SK-N-SH (cell line): ENCODE measurements around the gene S1PR1. TPM values are rescaled to one million over a fixed set of nuclear protein-coding genes. Genes with fewer than 3 reads are reported as not detected.

ENCODE experiments used
- CTCF ChIA-PET: fragments of 300-600, 350-600 bp; formaldehyde crosslinking; extraction: SDS; loops from one replicate; lab custom pipeline; 2021; lab: Yijun Ruan, JAX
- POLR2A ChIA-PET: fragments of 350-600 bp; sonication (Branson Sonifier 250); formaldehyde crosslinking; extraction: SDS; loops from one replicate; lab custom pipeline; 2020; ENCODE audit warnings: antibody characterized with exemption, inconsistent platforms; lab: Yijun Ruan, JAX
- DNase-seq: peaks from one replicate; pipeline ENCODE4 v3.0.0; 2012
- H2AFZ ChIP-seq: fragments of 200-600 bp; sonication (generic); 2 replicates; pipeline ENCODE4 v1.8.1; 2016; ENCODE audit warnings: antibody characterized with exemption, mild to moderate bottlenecking, low read depth
- H3F3A ChIP-seq: fragments of 200-600 bp; sonication (generic); replicated peaks from 2 replicates; pipeline ENCODE3; 2016; ENCODE audit warnings: antibody characterized with exemption, mild to moderate bottlenecking; ENCODE audit not compliant: insufficient read depth
- H3K27ac ChIP-seq, 2 experiments: fragments of 200-500 bp in 1 of 2; fragments of 200-600 bp in 1 of 2; sonication (Bioruptor generic) in 1 of 2; sonication (generic), shearing (Covaris generic) in 1 of 2; 2 replicates each; pipeline versions ENCODE4 v1.5.1 to v1.6.1; 2014 to 2016; ENCODE audit warnings: low read depth in 2 of 2, inconsistent platforms in 1 of 2, low read length in 1 of 2, mild to moderate bottlenecking in 1 of 2, mixed read lengths in 1 of 2
- H3K27me3 ChIP-seq: fragments of 200-600 bp; sonication (generic), shearing (Covaris generic); 2 replicates; pipeline ENCODE4 v1.6.1; 2016; ENCODE audit warnings: mixed run types; ENCODE audit not compliant: insufficient read depth
- H3K36me3 ChIP-seq, 2 experiments: fragments of 200-500 bp in 1 of 2; fragments of 200-600 bp in 1 of 2; sonication (Bioruptor generic) in 1 of 2; sonication (generic) in 1 of 2; replicated peaks in 1 of 2; 2 replicates each; pipeline versions ENCODE3 to v1.5.1; 2014 to 2016; ENCODE audit warnings: low read length in 1 of 2, mild to moderate bottlenecking in 1 of 2; ENCODE audit not compliant: insufficient read depth in 2 of 2, control insufficient read depth in 1 of 2
- H3K4me1 ChIP-seq, 2 experiments: fragments of 200-500 bp in 1 of 2; fragments of 200-600 bp in 1 of 2; sonication (Bioruptor generic) in 1 of 2; sonication (generic), shearing (Covaris generic) in 1 of 2; 2 replicates each; pipeline versions ENCODE4 v1.5.1 to v1.6.1; 2014 to 2016; ENCODE audit warnings: low read depth in 1 of 2, low read length in 1 of 2, mixed run types in 1 of 2; ENCODE audit not compliant: insufficient read depth in 2 of 2, control insufficient read depth in 1 of 2
- H3K4me2 ChIP-seq: fragments of 200-600 bp; sonication (generic), shearing (Covaris generic); 2 replicates; pipeline ENCODE4 v1.6.1; 2017; ENCODE audit warnings: mixed run types
- H3K4me3 ChIP-seq, 2 experiments: fragments of 200-500 bp in 1 of 2; fragments of 200-600 bp in 1 of 2; sonication (Bioruptor generic) in 1 of 2; sonication (generic), shearing (Covaris generic) in 1 of 2; 2 replicates each; pipeline versions ENCODE4 v1.5.1 to v1.8.1; 2014 to 2016; ENCODE audit warnings: low read depth in 2 of 2, inconsistent platforms in 1 of 2, low read length in 1 of 2, mild to moderate bottlenecking in 1 of 2, mixed read lengths in 1 of 2, moderate library complexity in 1 of 2
- H3K79me2 ChIP-seq: fragments of 200-600 bp; sonication (generic); 2 replicates; pipeline ENCODE4 v1.8.1; 2017; ENCODE audit warnings: mild to moderate bottlenecking; ENCODE audit not compliant: insufficient read depth
- H3K9ac ChIP-seq: fragments of 200-600 bp; sonication (generic); 2 replicates; pipeline ENCODE4 v1.6.1; 2017; ENCODE audit warnings: mixed run types
- H3K9me2 ChIP-seq: fragments of 200-600 bp; sonication (generic); 2 replicates; pipeline ENCODE4 v1.6.1; 2017; ENCODE audit warnings: mixed run types
- H3K9me3 ChIP-seq: fragments of 200-600 bp; sonication (generic); 2 replicates; pipeline ENCODE4 v1.6.1; 2017; ENCODE audit warnings: mixed run types, mild to moderate bottlenecking, moderate library complexity
- H4K20me1 ChIP-seq: fragments of 200-600 bp; sonication (generic); 2 replicates; pipeline ENCODE4 v1.6.1; 2017; ENCODE audit warnings: mild to moderate bottlenecking, mixed run types; ENCODE audit not compliant: insufficient read depth
- CHD2 ChIP-seq: fragments of 150-350 bp; IDR thresholded peaks from 2 replicates; pipeline ENCODE4 v1.6.1; 2018; ENCODE audit warnings: low read length; ENCODE audit not compliant: partially characterized antibody
- FOXJ3 ChIP-seq: sonication (generic); formaldehyde crosslinking; IDR thresholded peaks from 2 replicates; pipeline ENCODE4 v1.5.1; 2020; ENCODE audit warnings: mild to moderate bottlenecking, missing genetic modification reagents
- FOXM1 ChIP-seq: IDR thresholded peaks from 2 replicates; pipeline ENCODE4 v1.4.0; 2012; ENCODE audit warnings: low read depth, mild to moderate bottlenecking
- GABPA ChIP-seq: IDR thresholded peaks from 2 replicates; pipeline ENCODE4 v1.4.0; 2012; ENCODE audit warnings: low read depth, mild to moderate bottlenecking
- GATA2 ChIP-seq: sonication (generic); formaldehyde crosslinking; IDR thresholded peaks from 2 replicates; pipeline ENCODE4 v1.5.0; 2020; ENCODE audit warnings: mild to moderate bottlenecking, missing genetic modification reagents
- MEF2A ChIP-seq: IDR thresholded peaks from 2 replicates; pipeline ENCODE4 v1.4.0; 2012; ENCODE audit warnings: low read depth, borderline replicate concordance
- MXI1 ChIP-seq: IDR thresholded peaks from 2 replicates; pipeline ENCODE4 v1.6.1; 2012; ENCODE audit warnings: mild to moderate bottlenecking, low read depth, low read length, improper control_type of control experiment
- NFIC ChIP-seq: IDR thresholded peaks from 2 replicates; pipeline ENCODE4 v1.4.0; 2012; ENCODE audit warnings: borderline replicate concordance
- NRF1 ChIP-seq: IDR thresholded peaks from 2 replicates; pipeline ENCODE4 v1.6.1; 2012; ENCODE audit warnings: low read depth, mild to moderate bottlenecking, low read length
- PBX3 ChIP-seq: IDR thresholded peaks from 2 replicates; pipeline ENCODE4; 2012
- RAD21 ChIP-seq: IDR thresholded peaks from 2 replicates; pipeline ENCODE4 v1.6.1; 2012; ENCODE audit warnings: mild to moderate bottlenecking, low read length
- RCOR1 ChIP-seq: fragments of 150-350 bp; IDR thresholded peaks from 2 replicates; pipeline ENCODE4 v1.6.1; 2017; ENCODE audit warnings: antibody characterized with exemption, low read length
- RFX5 ChIP-seq: IDR thresholded peaks from 2 replicates; pipeline ENCODE4 v1.6.1; 2012; ENCODE audit warnings: mild to moderate bottlenecking, improper control_type of control experiment, low read length
- RXRA ChIP-seq: IDR thresholded peaks from 2 replicates; pipeline ENCODE4 v1.4.0; 2012; ENCODE audit warnings: low read depth, mild to moderate bottlenecking, borderline replicate concordance
- TCF12 ChIP-seq: IDR thresholded peaks from 2 replicates; pipeline ENCODE4 v1.4.0; 2012
- USF1 ChIP-seq: IDR thresholded peaks from 2 replicates; pipeline ENCODE4 v1.4.0; 2012; ENCODE audit warnings: low read depth, borderline replicate concordance
- WGBS: methylation state at CpG from one replicate; pipeline ENCODE4 v1.1.6; 2017; ENCODE audit warnings: low lambda C conversion rate; 5-methylcytosine and 5-hydroxymethylcytosine counted together
- polyA plus RNA-seq, 3 experiments: library from polyadenylated mRNA; depleted of rRNA; stranded (reverse); fragments of >200 nt; gene quantifications; 2 replicates each; pipeline ENCODE4 v1.2.3, GENCODE V29; 2012
- TF ChIP-seq, protein P1 (sequence below): IDR thresholded peaks from 2 replicates; pipeline ENCODE4 v1.4.0; 2012; ENCODE audit warnings: low read depth
- TF ChIP-seq, protein P2 (sequence below): fragments of 150-350 bp; IDR thresholded peaks from 2 replicates; pipeline ENCODE4 v1.6.1; 2016; ENCODE audit warnings: mild to moderate bottlenecking, low read depth, low read length

The S1PR1 gene
- polyA plus RNA-seq, 1 of the 3 experiments (the other 2 are of a cell fraction), result 5.9 TPM

GRCh38 chr1:101191049-101191448, 45.8 kb upstream of the S1PR1 start:
- no peak overlapping the region for H3K4me3 ChIP-seq
- no peak overlapping the region for H2AFZ ChIP-seq
- no peaks in the 10 kb centered on the region for H3K79me2 ChIP-seq
- no peaks in the 10 kb centered on the region for H3K36me3 ChIP-seq
- no peaks in the 10 kb centered on the region for H4K20me1 ChIP-seq
- no peaks in the 10 kb centered on the region for H3K9me2 ChIP-seq
- no peak for DNase-seq
- H3K27ac ChIP-seq, result no peak overlapping the region
- H3K27me3 ChIP-seq, result no peaks in the 10 kb centered on the region
- TF ChIP-seq, protein P1, sequence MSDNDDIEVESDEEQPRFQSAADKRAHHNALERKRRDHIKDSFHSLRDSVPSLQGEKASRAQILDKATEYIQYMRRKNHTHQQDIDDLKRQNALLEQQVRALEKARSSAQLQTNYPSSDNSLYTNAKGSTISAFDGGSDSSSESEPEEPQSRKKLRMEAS, result no peak
- TF ChIP-seq NRF1, result no peak
- H3K4me1 ChIP-seq, result peaks cover 0 to 2% of the 10 kb centered on the region in 2 experiments; a peak in 1 of 4 replicates
- no peaks in the 10 kb centered on the region for H3K9me3 ChIP-seq
- no peak overlapping the region for H3K9ac ChIP-seq
- ChIA-PET POLR2A (no interaction called here), CTCF (interaction anchor here (1.1 kb wide), 1 partner anchor 48 kb away, joined by 4 read pairs; no protein-coding TSS in a partner anchor)
- H3K4me2 ChIP-seq, result no peak overlapping the region
- H3F3A ChIP-seq, result no peaks in the 10 kb centered on the region

GRCh38 chr1:101193733-101194169, 43.1 kb upstream of the S1PR1 start:
- Histone ChIP-seq H3K27me3 (no peaks in the 10 kb centered on the region), H3K27ac (no peak overlapping the region), H2AFZ (no peak overlapping the region), H3K4me3 (no peak overlapping the region), H3K9ac (no peak overlapping the region), H3K4me2 (no peak overlapping the region), H3K79me2 (no peaks in the 10 kb centered on the region), H3K36me3 (no peaks in the 10 kb centered on the region), H3F3A (no peaks in the 10 kb centered on the region), H3K9me3 (no peaks in the 10 kb centered on the region), H3K4me1 (no peaks in the 10 kb centered on the region), H3K9me2 (no peaks in the 10 kb centered on the region), H4K20me1 (no peaks in the 10 kb centered on the region)
- POLR2A ChIA-PET, result no interaction called here
- WGBS, result 73% methylated on average over 4 of the region's 4 CpGs
- TF ChIP-seq FOXM1, result no peak
- no peak for TF ChIP-seq RFX5
- no peak for TF ChIP-seq RXRA
- no peak for TF ChIP-seq MEF2A
- no peak for TF ChIP-seq TCF12
- TF ChIP-seq NFIC, result no peak
- no peak for TF ChIP-seq RCOR1
- no peak for TF ChIP-seq MXI1
- TF ChIP-seq GABPA, result no peak
- TF ChIP-seq, protein P2, sequence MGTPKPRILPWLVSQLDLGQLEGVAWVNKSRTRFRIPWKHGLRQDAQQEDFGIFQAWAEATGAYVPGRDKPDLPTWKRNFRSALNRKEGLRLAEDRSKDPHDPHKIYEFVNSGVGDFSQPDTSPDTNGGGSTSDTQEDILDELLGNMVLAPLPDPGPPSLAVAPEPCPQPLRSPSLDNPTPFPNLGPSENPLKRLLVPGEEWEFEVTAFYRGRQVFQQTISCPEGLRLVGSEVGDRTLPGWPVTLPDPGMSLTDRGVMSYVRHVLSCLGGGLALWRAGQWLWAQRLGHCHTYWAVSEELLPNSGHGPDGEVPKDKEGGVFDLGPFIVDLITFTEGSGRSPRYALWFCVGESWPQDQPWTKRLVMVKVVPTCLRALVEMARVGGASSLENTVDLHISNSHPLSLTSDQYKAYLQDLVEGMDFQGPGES, result no peak
- TF ChIP-seq RAD21, result no peak
- TF ChIP-seq PBX3, result no peak
- no peak for TF ChIP-seq GATA2 (CRISPR knock-in tag)
- TF ChIP-seq CHD2, result no peak
- no peak for TF ChIP-seq FOXJ3
- no peak for TF ChIP-seq USF1
- CTCF ChIA-PET, result interaction anchor here (0.5 to 1.9 kb wide), 2 partner anchors 21 to 107 kb away, joined by 3 to 5 read pairs; no protein-coding TSS in a partner anchor
- no peak for DNase-seq
